Upper lobe of right lung (tissue), 1 donor: ENCODE measurements around the gene PRKCE. TPM values are rescaled to one million over a fixed set of nuclear protein-coding genes. Genes with fewer than 3 reads are reported as not detected.
"Not testable (repeated sequence)": the region's sequence is repeated elsewhere in the genome, so short reads cannot be mapped to it uniquely, and the experiment has no call there.

ENCODE experiments used
- ATAC-seq: fragments of 200-7000 bp; cut with Tn5 transposase; one replicate; pipeline ENCODE4 v1.9.1; 2020; ENCODE audit warnings: mild to moderate bottlenecking, moderate library complexity
- DNase-seq: peaks from one replicate; pipeline ENCODE4 v3.0.0-alpha.2; 2020
- H3K27ac ChIP-seq: fragments of 200-600 bp; one replicate; pipeline ENCODE4 v1.8.0; 2022
- H3K27me3 ChIP-seq: fragments of 200-600 bp; one replicate; pipeline ENCODE4 v1.8.0; 2022; ENCODE audit warnings: mild to moderate bottlenecking
- H3K36me3 ChIP-seq: fragments of 200-600 bp; one replicate; pipeline ENCODE4 v1.8.0; 2022
- H3K4me1 ChIP-seq: fragments of 200-600 bp; one replicate; pipeline ENCODE4 v1.8.0; 2022
- H3K4me3 ChIP-seq: fragments of 200-600 bp; one replicate; pipeline ENCODE4 v1.8.0; 2022; ENCODE audit warnings: mild to moderate bottlenecking
- H3K9me3 ChIP-seq: fragments of 200-600 bp; one replicate; pipeline ENCODE4 v1.8.0; 2022
- intact Hi-C: fragments of 100-400 bp; cut with DNase I; formaldehyde crosslinking; loops from one replicate; pipeline ENCODE4 v1.11.0; 2022
- total RNA-seq: library from RNA; stranded (reverse); fragmentation: NEBNext Ultra II Directional; extraction: Animal tissue kit (Norgen Biotek cat#: 25700); gene quantifications from one replicate; pipeline ENCODE4 v1.2.1, GENCODE V29; 2021
- TF ChIP-seq, protein P1 (sequence below): fragments of 200-600 bp; IDR thresholded peaks from one replicate; pipeline ENCODE4 v1.8.0; 2022; ENCODE audit warnings: antibody characterized with exemption
- donor health status: DM: no; HTN: yes; CAD: no; lungs with severe emphysema.

PRKCE gene
- total RNA-seq, 1 donor from 2014 or later, result 65.6 TPM

DNA sequence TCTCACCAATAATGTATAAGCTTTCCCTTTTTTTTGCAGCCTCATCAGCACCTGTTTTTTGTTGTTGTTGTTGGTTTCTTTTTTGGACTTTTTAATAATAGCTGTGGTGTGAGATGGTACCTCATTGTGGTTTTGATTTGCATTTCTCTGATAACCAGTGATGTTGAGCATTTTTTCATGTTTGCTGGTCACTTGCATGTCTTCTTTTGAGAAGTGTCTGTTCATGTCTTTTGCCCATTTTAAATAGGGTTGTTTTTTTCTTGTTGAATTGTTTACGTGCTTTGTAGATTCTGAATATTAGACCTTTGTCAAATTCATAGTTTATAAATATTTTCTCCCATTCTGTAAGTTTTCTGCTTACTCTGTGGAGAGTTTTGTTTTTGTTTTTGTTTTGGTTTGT lies 557.3 kb downstream of the PRKCE start:
- no peak overlapping the region for H3K27ac ChIP-seq
- no peaks in the 10 kb centered on the region for H3K4me1 ChIP-seq
- intact Hi-C loops, result no loop called here
- DNase-seq, result no peak
- H3K36me3 ChIP-seq, result no peaks in the 10 kb centered on the region
- no peak overlapping the region for H3K4me3 ChIP-seq
- H3K9me3 ChIP-seq, result no peaks in the 10 kb centered on the region
- no peaks in the 10 kb centered on the region for H3K27me3 ChIP-seq
- TF ChIP-seq, protein P1, sequence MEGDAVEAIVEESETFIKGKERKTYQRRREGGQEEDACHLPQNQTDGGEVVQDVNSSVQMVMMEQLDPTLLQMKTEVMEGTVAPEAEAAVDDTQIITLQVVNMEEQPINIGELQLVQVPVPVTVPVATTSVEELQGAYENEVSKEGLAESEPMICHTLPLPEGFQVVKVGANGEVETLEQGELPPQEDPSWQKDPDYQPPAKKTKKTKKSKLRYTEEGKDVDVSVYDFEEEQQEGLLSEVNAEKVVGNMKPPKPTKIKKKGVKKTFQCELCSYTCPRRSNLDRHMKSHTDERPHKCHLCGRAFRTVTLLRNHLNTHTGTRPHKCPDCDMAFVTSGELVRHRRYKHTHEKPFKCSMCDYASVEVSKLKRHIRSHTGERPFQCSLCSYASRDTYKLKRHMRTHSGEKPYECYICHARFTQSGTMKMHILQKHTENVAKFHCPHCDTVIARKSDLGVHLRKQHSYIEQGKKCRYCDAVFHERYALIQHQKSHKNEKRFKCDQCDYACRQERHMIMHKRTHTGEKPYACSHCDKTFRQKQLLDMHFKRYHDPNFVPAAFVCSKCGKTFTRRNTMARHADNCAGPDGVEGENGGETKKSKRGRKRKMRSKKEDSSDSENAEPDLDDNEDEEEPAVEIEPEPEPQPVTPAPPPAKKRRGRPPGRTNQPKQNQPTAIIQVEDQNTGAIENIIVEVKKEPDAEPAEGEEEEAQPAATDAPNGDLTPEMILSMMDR, result no peak
- ATAC-seq, result no peak

GRCh38 chr2:46210063-46210462 lies 558.6 kb downstream of the PRKCE start:
- TF ChIP-seq, protein P1, result no peak

DNA sequence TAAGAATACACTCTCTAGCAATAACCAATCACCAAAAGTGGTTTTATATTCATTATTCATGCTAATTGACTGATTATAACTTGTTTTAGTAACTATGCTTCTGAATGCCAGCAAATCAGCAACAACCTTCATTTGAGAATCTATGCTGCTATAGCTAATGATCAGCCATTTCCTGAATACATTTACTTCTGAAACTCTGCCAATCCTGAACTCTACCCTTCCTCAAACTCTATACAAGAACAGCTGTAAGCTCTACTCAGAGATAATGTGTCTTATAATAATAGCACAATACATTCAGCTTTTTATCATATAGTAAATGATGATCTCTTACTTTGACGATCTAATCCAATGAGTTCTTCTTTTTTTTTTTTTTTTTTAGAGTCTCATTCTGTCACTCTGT lies 560.0 kb downstream of the PRKCE start:
- no peak for ATAC-seq
- no peak overlapping the region for H3K4me3 ChIP-seq
- DNase-seq, result no peak
- H3K27me3 ChIP-seq, result no peaks in the 10 kb centered on the region
- intact Hi-C loops, result no loop called here
- no peak overlapping the region for H3K27ac ChIP-seq
- H3K4me1 ChIP-seq, result no peaks in the 10 kb centered on the region
- TF ChIP-seq, protein P1, result no peak
- no peaks in the 10 kb centered on the region for H3K9me3 ChIP-seq
- H3K36me3 ChIP-seq, result no peaks in the 10 kb centered on the region

More at GRCh38 chr2:46210063-46210462, 558.6 kb downstream of the PRKCE start:
- no peak overlapping the region for H3K27ac ChIP-seq
- no peaks in the 10 kb centered on the region for H3K36me3 ChIP-seq
- H3K27me3 ChIP-seq, result no peaks in the 10 kb centered on the region
- intact Hi-C loops, result no loop called here
- no peak overlapping the region for H3K4me3 ChIP-seq
- DNase-seq (no peak), ATAC-seq (no peak)
- no peaks in the 10 kb centered on the region for H3K4me1 ChIP-seq
- H3K9me3 ChIP-seq, result no peaks in the 10 kb centered on the region

DNA sequence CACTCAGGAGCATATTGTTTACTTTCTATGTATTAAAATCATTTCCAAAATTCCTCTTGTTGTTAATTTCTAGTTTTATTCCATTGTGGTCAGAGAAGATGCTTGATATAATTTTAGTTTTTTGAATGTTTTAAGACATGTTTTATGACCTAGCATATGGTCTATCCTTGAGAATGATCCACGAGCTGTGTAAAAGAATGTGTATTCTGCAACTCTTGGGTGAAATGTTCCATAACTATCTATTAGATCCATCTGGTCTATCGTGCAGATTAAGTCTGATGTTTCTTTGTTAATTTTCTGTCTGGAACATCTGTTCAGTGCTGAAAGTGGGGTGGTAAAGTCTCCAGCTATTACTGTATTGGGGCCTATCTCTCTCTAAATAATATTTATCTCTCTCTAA lies 562.4 kb downstream of the PRKCE start:
- Histone ChIP-seq H3K4me1 (no peaks in the 10 kb centered on the region), H3K27ac (no peak overlapping the region), H3K27me3 (no peaks in the 10 kb centered on the region), H3K9me3 (no peaks in the 10 kb centered on the region), H3K4me3 (no peak overlapping the region), H3K36me3 (no peaks in the 10 kb centered on the region)
- intact Hi-C loops, result no loop called here
- TF ChIP-seq, protein P1, result no peak
- DNase-seq (no peak), ATAC-seq (no peak)

GRCh38 chr2:46216213-46216612 lies 564.7 kb downstream of the PRKCE start:
- Histone ChIP-seq H3K36me3 (no peaks in the 10 kb centered on the region), H3K27ac (no peak overlapping the region), H3K4me3 (no peak overlapping the region), H3K9me3 (no peaks in the 10 kb centered on the region), H3K27me3 (no peaks in the 10 kb centered on the region), H3K4me1 (no peaks in the 10 kb centered on the region)
- DNase-seq (no peak), ATAC-seq (no peak)
- intact Hi-C loops, result no loop called here
- TF ChIP-seq, protein P1, result no peak

DNA sequence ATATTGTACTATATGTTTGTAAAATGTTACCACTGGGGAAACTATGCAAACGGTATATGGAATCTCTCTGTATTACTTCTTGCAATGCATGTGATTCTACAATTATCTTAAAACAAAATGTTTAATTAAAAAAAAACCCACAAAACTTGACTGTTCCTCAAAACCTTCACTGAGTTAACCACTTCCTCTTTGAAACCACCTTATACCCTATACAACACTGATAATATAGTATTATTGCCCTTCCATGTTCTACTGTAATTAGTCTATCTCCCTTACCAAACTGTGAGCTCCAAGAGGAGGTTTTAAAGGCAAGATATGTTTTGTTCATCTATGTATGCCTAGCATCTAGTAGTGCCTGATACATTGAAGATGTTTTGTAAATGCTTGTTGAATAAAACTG lies 572.0 kb downstream of the PRKCE start:
- intact Hi-C loops, H3K27ac ChIP-seq, ATAC-seq, DNase-seq, H3K36me3 ChIP-seq, H3K27me3 ChIP-seq, H3K4me3 ChIP-seq, H3K4me1 ChIP-seq, H3K9me3 ChIP-seq: not testable (repeated sequence)
